ENCODE results near the gene KLRC1. TPM values are rescaled to one million over a fixed set of nuclear protein-coding genes. Genes with fewer than 3 reads are reported as not detected.
"Not testable (repeated sequence)": the region's sequence is repeated elsewhere in the genome, so short reads cannot be mapped to it uniquely, and the experiment has no call there.

The KLRC1 gene
- total RNA-seq, 4 donors from 2014 or later: 1.2 to 4.8 TPM; not detected in 2

DNA sequence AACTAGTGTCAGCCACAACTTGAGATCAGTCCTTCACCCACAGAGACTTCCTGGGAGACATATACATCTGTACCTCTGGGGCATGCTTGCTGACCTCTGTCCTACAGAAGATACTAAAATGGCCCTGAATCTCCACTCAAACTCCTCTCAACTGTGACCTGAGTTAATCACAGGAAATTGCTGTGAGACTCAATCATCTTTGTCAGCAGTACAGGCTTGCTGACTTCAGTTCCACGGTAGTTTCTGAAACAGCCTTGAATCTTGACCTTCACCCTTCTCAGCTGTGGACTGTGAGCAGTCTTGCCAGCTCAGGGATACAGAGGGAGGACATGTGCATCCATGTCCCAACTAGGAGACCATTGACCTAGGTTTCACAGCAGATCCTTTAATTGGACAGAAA lies 1.4 kb upstream of the KLRC1 start:
- TF ChIP-seq, protein P1, sequence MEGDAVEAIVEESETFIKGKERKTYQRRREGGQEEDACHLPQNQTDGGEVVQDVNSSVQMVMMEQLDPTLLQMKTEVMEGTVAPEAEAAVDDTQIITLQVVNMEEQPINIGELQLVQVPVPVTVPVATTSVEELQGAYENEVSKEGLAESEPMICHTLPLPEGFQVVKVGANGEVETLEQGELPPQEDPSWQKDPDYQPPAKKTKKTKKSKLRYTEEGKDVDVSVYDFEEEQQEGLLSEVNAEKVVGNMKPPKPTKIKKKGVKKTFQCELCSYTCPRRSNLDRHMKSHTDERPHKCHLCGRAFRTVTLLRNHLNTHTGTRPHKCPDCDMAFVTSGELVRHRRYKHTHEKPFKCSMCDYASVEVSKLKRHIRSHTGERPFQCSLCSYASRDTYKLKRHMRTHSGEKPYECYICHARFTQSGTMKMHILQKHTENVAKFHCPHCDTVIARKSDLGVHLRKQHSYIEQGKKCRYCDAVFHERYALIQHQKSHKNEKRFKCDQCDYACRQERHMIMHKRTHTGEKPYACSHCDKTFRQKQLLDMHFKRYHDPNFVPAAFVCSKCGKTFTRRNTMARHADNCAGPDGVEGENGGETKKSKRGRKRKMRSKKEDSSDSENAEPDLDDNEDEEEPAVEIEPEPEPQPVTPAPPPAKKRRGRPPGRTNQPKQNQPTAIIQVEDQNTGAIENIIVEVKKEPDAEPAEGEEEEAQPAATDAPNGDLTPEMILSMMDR (IDR thresholded peaks at IDR 0.05): no peak
- no peak for TF ChIP-seq POLR2A (IDR thresholded peaks at IDR 0.05)
- Histone ChIP-seq H3K27me3 (no peaks in the 10 kb centered on the region), H3K9me3 (peaks cover 0 to 18% (median 0%) of the 10 kb centered on the region in 3 donors), H3K36me3 (no peaks in the 10 kb centered on the region), H3K4me1 (no peaks in the 10 kb centered on the region), H3K27ac (no peak overlapping the region), H3K4me3 (no peak overlapping the region)
- 80 to 100% methylated on average over 1 of the region's 1 CpG for WGBS, 2 donors
- intact Hi-C loops (cut with DNase I): no loop called here
- no peak for DNase-seq

DNA sequence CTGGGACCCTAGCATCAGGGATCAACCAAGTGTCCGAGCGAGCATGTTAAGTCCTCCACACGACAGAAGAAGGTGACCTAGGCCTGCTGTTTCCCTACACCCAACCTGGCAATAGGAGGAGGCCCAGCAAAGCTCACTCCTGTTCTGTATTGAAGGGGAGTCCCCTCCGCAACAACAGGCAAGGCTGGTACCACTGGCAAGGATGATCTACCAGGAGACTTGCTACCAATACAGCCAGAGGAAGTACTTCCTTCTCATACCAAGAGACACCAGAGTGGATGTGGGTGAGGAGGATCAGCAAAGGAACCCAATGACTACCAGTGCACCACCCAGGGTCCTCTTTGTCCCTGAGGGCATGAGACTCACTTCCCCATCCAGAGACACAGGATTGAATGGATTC lies 4.9 kb downstream of the KLRC1 start:
- Histone ChIP-seq H3K9me3 (no peaks in the 10 kb centered on the region), H3K27me3 (no peaks in the 10 kb centered on the region), H3K4me3 (no peak overlapping the region), H3K36me3 (no peaks in the 10 kb centered on the region), H3K27ac (no peak overlapping the region), H3K4me1 (no peaks in the 10 kb centered on the region)
- intact Hi-C loops (cut with DNase I): no loop called here
- 86 to 100% methylated on average over 1 to 3 of the region's 4 CpGs for WGBS, 2 donors
- TF ChIP-seq, protein P1 (IDR thresholded peaks at IDR 0.05): no peak
- DNase-seq: no peak

DNA sequence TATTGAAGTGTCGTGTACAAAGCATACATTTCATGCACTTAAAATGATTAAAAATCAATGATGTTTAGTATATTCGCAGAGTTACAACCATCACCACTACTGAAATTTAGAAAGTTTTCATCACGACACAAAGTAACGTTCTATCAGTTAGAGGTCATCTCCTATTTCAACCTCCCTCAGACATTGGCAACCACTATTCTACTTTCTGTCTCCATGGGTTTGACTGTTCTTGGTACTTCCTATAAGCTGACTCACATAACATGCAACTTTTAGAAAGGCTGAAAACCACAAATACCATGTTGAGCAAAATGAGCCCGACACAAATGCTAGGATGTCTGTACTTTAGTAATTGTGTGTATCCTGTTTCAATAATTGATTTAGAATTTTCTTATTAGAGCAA lies 7.1 kb downstream of the KLRC1 start:
- DNase-seq; H3K36me3 ChIP-seq; intact Hi-C loops (cut with DNase I); H3K27me3 ChIP-seq; H3K4me3 ChIP-seq; H3K9me3 ChIP-seq; H3K27ac ChIP-seq; H3K4me1 ChIP-seq: not testable (repeated sequence)
- WGBS, 2 donors: 83 to 90% methylated on average over 5 of the region's 5 CpGs

GRCh38 chr12:10441144-10441543 lies 12.0 kb downstream of the KLRC1 start:
- H3K4me1 ChIP-seq; H3K4me3 ChIP-seq; H3K36me3 ChIP-seq; H3K27ac ChIP-seq; H3K9me3 ChIP-seq; H3K27me3 ChIP-seq; intact Hi-C loops (cut with DNase I); DNase-seq: not testable (repeated sequence)
- 88 to 91% methylated on average over 8 of the region's 8 CpGs for WGBS, 2 donors

DNA sequence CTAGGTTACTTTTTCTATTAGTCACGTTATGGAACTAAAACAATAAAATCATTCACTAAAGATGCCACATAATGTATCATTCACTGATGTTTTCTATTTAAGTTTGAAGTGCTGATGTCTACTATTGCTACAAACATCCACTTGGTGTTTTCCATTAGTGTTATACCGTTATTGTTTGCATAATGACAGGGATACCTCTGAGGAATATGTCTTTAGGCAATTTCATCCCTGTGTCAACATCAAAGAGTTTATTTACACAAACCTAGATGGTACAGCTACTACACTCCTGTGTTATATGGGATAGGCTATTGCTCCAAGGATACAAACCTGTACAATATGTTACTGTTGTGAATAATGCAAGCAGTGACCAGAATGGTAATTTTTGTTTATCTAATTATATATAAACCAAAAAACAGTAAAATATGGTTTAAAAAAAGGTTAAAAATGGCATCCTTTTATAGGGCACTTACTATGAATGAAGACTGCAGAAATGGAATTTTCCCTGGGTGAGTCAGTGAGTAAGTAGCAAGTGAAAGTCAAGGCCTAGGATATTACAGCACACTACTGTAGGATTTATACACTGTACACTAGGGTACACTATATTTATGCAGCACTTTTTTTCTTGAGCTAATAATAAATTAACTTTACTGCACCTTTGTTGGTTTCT lies 13.4 kb downstream of the KLRC1 start:
- H3K4me3 ChIP-seq; H3K36me3 ChIP-seq; H3K27ac ChIP-seq; H3K4me1 ChIP-seq; H3K27me3 ChIP-seq; H3K9me3 ChIP-seq; intact Hi-C loops (cut with DNase I); DNase-seq: not testable (repeated sequence)
- WGBS, 2 donors: 44 to 53% methylated on average over 2 of the region's 2 CpGs

- DNase-seq; H3K4me1 ChIP-seq; H3K4me3 ChIP-seq; intact Hi-C loops (cut with DNase I); H3K27ac ChIP-seq; H3K27me3 ChIP-seq; H3K9me3 ChIP-seq; H3K36me3 ChIP-seq: not testable (repeated sequence)
- WGBS, 2 donors: no CpG with 5 or more reads among the region's 2 CpGs
These were observed 15.6 kb downstream of the KLRC1 start for GRCh38 chr12:10437601-10438000.

GRCh38 chr12:10435816-10436215 lies 17.4 kb downstream of the KLRC1 start, which contains the start of gene KLRC2:
KLRC2 (minus strand) TSS chr12:10436010; CDS start chr12:10435986, 24 bp downstream.
- H3K27ac ChIP-seq; H3K9me3 ChIP-seq; H3K4me3 ChIP-seq; H3K4me1 ChIP-seq; DNase-seq; H3K27me3 ChIP-seq; H3K36me3 ChIP-seq; intact Hi-C loops (cut with DNase I): not testable (repeated sequence)
- WGBS, 2 donors: 13 to 18% methylated on average over 3 of the region's 3 CpGs

- H3K27ac ChIP-seq; intact Hi-C loops (cut with DNase I); H3K36me3 ChIP-seq; H3K4me1 ChIP-seq; H3K27me3 ChIP-seq; H3K9me3 ChIP-seq; DNase-seq; H3K4me3 ChIP-seq: not testable (repeated sequence)
- WGBS, 2 donors: 85% methylated on average over 4 of the region's 4 CpGs
These were observed 22.6 kb downstream of the KLRC1 start for GRCh38 chr12:10430623-10431022.

GRCh38 chr12:10425938-10426337 lies 27.2 kb downstream of the KLRC1 start:
- H3K27me3 ChIP-seq; H3K9me3 ChIP-seq; H3K4me1 ChIP-seq; intact Hi-C loops (cut with DNase I); DNase-seq; H3K27ac ChIP-seq; H3K4me3 ChIP-seq; H3K36me3 ChIP-seq: not testable (repeated sequence)
- WGBS, 2 donors: 95 to 96% methylated on average over 6 to 8 of the region's 8 CpGs

DNA sequence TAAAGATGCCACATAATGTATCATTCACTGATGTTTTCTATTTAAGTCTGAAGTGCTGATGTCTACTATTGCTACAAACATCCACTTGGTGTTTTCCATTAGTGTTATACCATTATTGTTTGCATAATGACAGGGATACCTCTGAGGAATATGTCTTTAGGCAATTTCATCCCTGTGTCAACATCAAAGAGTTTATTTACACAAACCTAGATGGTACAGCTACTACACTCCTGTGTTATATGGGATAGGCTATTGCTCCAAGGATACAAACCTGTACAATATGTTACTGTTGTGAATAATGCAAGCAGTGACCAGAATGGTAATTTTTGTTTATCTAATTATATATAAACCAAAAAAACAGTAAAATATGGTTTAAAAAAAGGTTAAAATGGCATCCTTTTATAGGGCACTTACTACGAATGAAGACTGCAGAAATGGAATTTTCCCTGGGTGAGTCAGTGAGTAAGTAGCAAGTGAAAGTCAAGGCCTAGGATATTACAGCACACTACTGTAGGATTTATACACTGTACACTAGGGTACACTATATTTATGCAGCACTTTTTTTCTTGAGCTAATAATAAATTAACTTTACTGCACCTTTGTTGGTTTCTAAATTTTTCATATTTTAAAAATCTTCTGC lies 28.8 kb downstream of the KLRC1 start:
- DNase-seq; H3K4me3 ChIP-seq; H3K27ac ChIP-seq; intact Hi-C loops (cut with DNase I); H3K36me3 ChIP-seq; H3K4me1 ChIP-seq; H3K27me3 ChIP-seq; H3K9me3 ChIP-seq: not testable (repeated sequence)
- no CpG with 5 or more reads among the region's 1 CpG for WGBS, 2 donors

- intact Hi-C loops (cut with DNase I); H3K4me1 ChIP-seq; H3K4me3 ChIP-seq; H3K36me3 ChIP-seq; H3K9me3 ChIP-seq; H3K27ac ChIP-seq; H3K27me3 ChIP-seq; DNase-seq: not testable (repeated sequence)
- 25 to 27% methylated on average over 2 of the region's 3 CpGs for WGBS, 2 donors
These were observed 31.0 kb downstream of the KLRC1 start for GRCh38 chr12:10422159-10422558.

All from esophagus squamous epithelium (tissue), 5 donors.